Upper lobe of right lung (tissue), 1 donor: Measurements from ENCODE around the gene ITIH5. TPM values are rescaled to one million over a fixed set of nuclear protein-coding genes. Genes with fewer than 3 reads are reported as not detected.
A peak's percentile ranks its signal among the peaks of the same experiment; 100 is the strongest.

Experiments used
- ATAC-seq: fragments of 200-7000 bp; cut with Tn5 transposase; one replicate; pipeline ENCODE4 v1.9.1; 2020; ENCODE audit warnings: mild to moderate bottlenecking, moderate library complexity
- DNase-seq: peaks from one replicate; pipeline ENCODE4 v3.0.0-alpha.2; 2020
- H3K27ac ChIP-seq: fragments of 200-600 bp; one replicate; pipeline ENCODE4 v1.8.0; 2022
- H3K27me3 ChIP-seq: fragments of 200-600 bp; one replicate; pipeline ENCODE4 v1.8.0; 2022; ENCODE audit warnings: mild to moderate bottlenecking
- H3K36me3 ChIP-seq: fragments of 200-600 bp; one replicate; pipeline ENCODE4 v1.8.0; 2022
- H3K4me1 ChIP-seq: fragments of 200-600 bp; one replicate; pipeline ENCODE4 v1.8.0; 2022
- H3K4me3 ChIP-seq: fragments of 200-600 bp; one replicate; pipeline ENCODE4 v1.8.0; 2022; ENCODE audit warnings: mild to moderate bottlenecking
- H3K9me3 ChIP-seq: fragments of 200-600 bp; one replicate; pipeline ENCODE4 v1.8.0; 2022
- CTCF ChIP-seq: fragments of 200-600 bp; IDR thresholded peaks from one replicate; pipeline ENCODE4 v1.8.0; 2022; ENCODE audit warnings: antibody characterized with exemption
- intact Hi-C: fragments of 100-400 bp; cut with DNase I; formaldehyde crosslinking; loops from one replicate; pipeline ENCODE4 v1.11.0; 2022
- total RNA-seq: library from RNA; stranded (reverse); fragmentation: NEBNext Ultra II Directional; extraction: Animal tissue kit (Norgen Biotek cat#: 25700); gene quantifications from one replicate; pipeline ENCODE4 v1.2.1, GENCODE V29; 2021
- donor health status: DM: no; HTN: yes; CAD: no; lungs with severe emphysema.

Gene ITIH5
- total RNA-seq, 1 donor from 2014 or later, result 10.5 TPM

DNA sequence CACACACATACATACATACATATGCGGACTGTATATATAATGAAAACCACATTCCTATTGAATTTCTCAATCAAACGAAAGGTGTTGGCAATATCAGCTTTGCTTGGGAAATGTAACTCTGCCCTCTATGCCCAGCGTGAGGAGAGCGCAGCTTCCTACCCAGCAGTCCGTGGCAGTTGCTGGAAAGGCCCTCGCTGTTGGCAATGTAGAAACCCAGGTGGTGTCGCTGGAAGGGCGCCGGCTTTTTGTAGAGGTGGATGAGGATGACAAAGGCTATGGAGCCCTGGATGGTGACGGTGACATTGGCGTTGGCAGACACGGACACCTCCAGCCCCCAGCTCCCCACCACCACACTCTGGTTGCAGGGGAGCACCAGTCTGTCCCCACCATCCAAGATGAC, 100.9 kb downstream of the ITIH5 start:
- intact Hi-C loops, result no loop called here
- Histone ChIP-seq H3K36me3 (no peaks in the 10 kb centered on the region), H3K4me3 (no peak overlapping the region), H3K27me3 (no peaks in the 10 kb centered on the region), H3K27ac (no peak overlapping the region), H3K4me1 (peaks cover 30% of the 10 kb centered on the region), H3K9me3 (no peaks in the 10 kb centered on the region)
- no peak for TF ChIP-seq CTCF
- ATAC-seq (no peak), DNase-seq (no peak)

DNA sequence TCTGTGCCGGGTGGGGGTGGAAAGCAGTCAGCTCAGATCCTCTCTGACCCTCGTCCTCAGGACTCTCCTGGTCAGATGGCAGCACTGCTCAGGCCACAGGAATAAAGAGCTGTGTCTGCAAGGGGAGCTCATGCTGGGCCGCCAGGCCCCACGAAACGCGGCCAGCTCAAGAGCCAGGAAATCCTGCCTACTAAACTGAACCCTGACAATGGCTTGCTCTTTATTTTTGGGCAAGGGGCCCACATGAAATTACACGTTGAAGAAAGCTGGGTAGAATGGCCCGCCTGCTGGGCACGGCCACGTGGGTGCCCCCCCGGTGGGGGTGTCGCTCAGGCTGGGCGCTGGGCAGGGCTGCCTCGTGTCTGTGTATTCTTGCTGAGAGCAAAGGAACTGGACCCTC, 103.0 kb downstream of the ITIH5 start:
- Histone ChIP-seq H3K36me3 (no peaks in the 10 kb centered on the region), H3K27ac (no peak overlapping the region), H3K27me3 (no peaks in the 10 kb centered on the region), H3K4me3 (no peak overlapping the region), H3K4me1 (peaks cover 33% of the 10 kb centered on the region), H3K9me3 (no peaks in the 10 kb centered on the region)
- intact Hi-C loops, result no loop called here
- no peak for TF ChIP-seq CTCF
- DNase-seq (no peak), ATAC-seq (no peak)

- intact Hi-C loops, result no loop called here
- no peaks in the 10 kb centered on the region for H3K36me3 ChIP-seq
- H3K9me3 ChIP-seq, result no peaks in the 10 kb centered on the region
- H3K27ac ChIP-seq, result no peak overlapping the region
- H3K4me1 ChIP-seq, result peaks cover 33% of the 10 kb centered on the region
- H3K4me3 ChIP-seq, result no peak overlapping the region
- DNase-seq, result no peak
- no peak for TF ChIP-seq CTCF
- ATAC-seq, result peak; percentile 53
- H3K27me3 ChIP-seq, result no peaks in the 10 kb centered on the region
Measured at GRCh38 chr10:7563368-7563767, 103.4 kb downstream of the ITIH5 start.

- DNase-seq (no peak), ATAC-seq (no peak)
- no peak overlapping the region for H3K4me3 ChIP-seq
- H3K9me3 ChIP-seq, result no peaks in the 10 kb centered on the region
- H3K36me3 ChIP-seq, result no peaks in the 10 kb centered on the region
- H3K4me1 ChIP-seq, result peaks cover 33% of the 10 kb centered on the region
- H3K27me3 ChIP-seq, result no peaks in the 10 kb centered on the region
- intact Hi-C loops, result no loop called here
- no peak for TF ChIP-seq CTCF
- no peak overlapping the region for H3K27ac ChIP-seq
Measured at GRCh38 chr10:7561985-7562384, 104.8 kb downstream of the ITIH5 start.

GRCh38 chr10:7561216-7561893, 105.4 kb downstream of the ITIH5 start:
- TF ChIP-seq CTCF, result no peak
- DNase-seq (no peak), ATAC-seq (peak; percentile 44)
- H3K9me3 ChIP-seq, result no peaks in the 10 kb centered on the region
- no peak overlapping the region for H3K27ac ChIP-seq
- no peaks in the 10 kb centered on the region for H3K27me3 ChIP-seq
- peaks cover 33% of the 10 kb centered on the region for H3K4me1 ChIP-seq
- intact Hi-C loops, result no loop called here
- no peak overlapping the region for H3K4me3 ChIP-seq
- no peaks in the 10 kb centered on the region for H3K36me3 ChIP-seq

GRCh38 chr10:7560519-7560918, 106.2 kb downstream of the ITIH5 start:
- ATAC-seq, result no peak
- H3K27ac ChIP-seq, result no peak overlapping the region
- peaks cover 33% of the 10 kb centered on the region for H3K4me1 ChIP-seq

More at GRCh38 chr10:7560519-7560918, 106.2 kb downstream of the ITIH5 start:
- Histone ChIP-seq H3K27me3 (no peaks in the 10 kb centered on the region), H3K9me3 (no peaks in the 10 kb centered on the region), H3K4me3 (no peak overlapping the region), H3K36me3 (no peaks in the 10 kb centered on the region)
- no peak for DNase-seq
- no peak for TF ChIP-seq CTCF
- intact Hi-C loops, result no loop called here
